Mesodermal cell (in vitro differentiated cells): ENCODE measurements around the gene USP17L10. TPM values are rescaled to one million over a fixed set of nuclear protein-coding genes. Genes with fewer than 3 reads are reported as not detected.
"Not testable (repeated sequence)": the region's sequence is repeated elsewhere in the genome, so short reads cannot be mapped to it uniquely, and the experiment has no call there.

Experiments used
- H3K27ac ChIP-seq: 2 replicates; pipeline ENCODE4 v1.7.0; 2013; ENCODE audit warnings: mild to moderate bottlenecking, low read depth, low read length, moderate library complexity; ENCODE audit not compliant: severe bottlenecking
- H3K36me3 ChIP-seq: 2 replicates; pipeline ENCODE4 v1.7.1; 2013; ENCODE audit warnings: mild to moderate bottlenecking, low read length, moderate library complexity; ENCODE audit not compliant: control insufficient read depth, insufficient read depth
- H3K4me1 ChIP-seq: one replicate; pipeline ENCODE4 v1.7.1; 2013; ENCODE audit warnings: mild to moderate bottlenecking, low read length; ENCODE audit not compliant: insufficient read depth, control insufficient read depth, poor library complexity, severe bottlenecking
- H3K4me3 ChIP-seq: 2 replicates; pipeline ENCODE4 v1.7.0; 2013; ENCODE audit warnings: low read length, control low read depth, mild to moderate bottlenecking; ENCODE audit not compliant: insufficient read depth, poor library complexity, severe bottlenecking; ENCODE audit errors: extremely low read depth
- H3K9me3 ChIP-seq: 2 replicates; pipeline ENCODE4 v1.7.1; 2013; ENCODE audit warnings: mild to moderate bottlenecking, low read length, moderate library complexity; ENCODE audit not compliant: control insufficient read depth
- WGBS, 2 experiments: methylation state at CpG; one replicate each; pipeline ENCODE4 v1.1.5; 2013; ENCODE audit warnings: missing lambda C conversion rate in 2 of 2; ENCODE audit not compliant: insufficient coverage in 2 of 2; 5-methylcytosine and 5-hydroxymethylcytosine counted together
- polyA plus RNA-seq, 2 experiments: library from polyadenylated mRNA; stranded (reverse); fragments of 50-300 nt; gene quantifications; one replicate each; pipeline ENCODE4 v1.2.3, GENCODE V29; 2013

The USP17L10 gene, protein sequence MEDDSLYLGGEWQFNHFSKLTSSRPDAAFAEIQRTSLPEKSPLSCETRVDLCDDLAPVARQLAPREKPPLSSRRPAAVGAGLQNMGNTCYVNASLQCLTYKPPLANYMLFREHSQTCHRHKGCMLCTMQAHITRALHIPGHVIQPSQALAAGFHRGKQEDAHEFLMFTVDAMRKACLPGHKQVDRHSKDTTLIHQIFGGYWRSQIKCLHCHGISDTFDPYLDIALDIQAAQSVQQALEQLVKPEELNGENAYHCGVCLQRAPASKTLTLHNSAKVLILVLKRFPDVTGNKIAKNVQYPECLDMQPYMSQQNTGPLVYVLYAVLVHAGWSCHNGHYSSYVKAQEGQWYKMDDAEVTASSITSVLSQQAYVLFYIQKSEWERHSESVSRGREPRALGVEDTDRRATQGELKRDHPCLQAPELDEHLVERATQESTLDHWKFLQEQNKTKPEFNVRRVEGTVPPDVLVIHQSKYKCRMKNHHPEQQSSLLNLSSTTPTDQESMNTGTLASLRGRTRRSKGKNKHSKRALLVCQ
- not detected for polyA plus RNA-seq (2013, experiment 1 of 2)
- polyA plus RNA-seq (2013, experiment 2 of 2): not detected

DNA sequence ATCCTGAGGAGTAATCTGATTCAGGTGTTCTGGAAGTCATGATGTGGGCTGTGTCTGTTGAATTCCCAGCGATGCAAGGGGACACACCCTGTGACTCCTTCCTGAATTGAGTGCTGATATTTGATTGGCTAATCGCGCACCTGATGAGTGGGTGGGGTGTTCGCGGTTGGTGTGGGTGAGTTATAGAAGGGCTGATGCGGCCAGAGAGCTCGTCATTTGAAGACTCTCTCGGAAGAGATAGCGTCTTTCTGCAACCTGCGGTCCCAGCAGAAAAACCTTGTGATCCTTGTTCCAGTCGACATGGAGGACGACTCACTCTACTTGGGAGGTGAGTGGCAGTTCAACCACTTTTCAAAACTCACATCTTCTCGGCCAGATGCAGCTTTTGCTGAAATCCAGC, at the start of gene USP17L10:
Gene USP17L10, plus strand, starts transcription at position 301 of the 400 bp plus-strand sequence. Its CDS starts 0 bp downstream, at position 301.
- not testable (repeated sequence) for H3K4me1 ChIP-seq, H3K9me3 ChIP-seq, H3K4me3 ChIP-seq, H3K36me3 ChIP-seq, H3K27ac ChIP-seq
- WGBS, 2 experiments: no CpG with 5 or more reads among the region's 13 CpGs

DNA sequence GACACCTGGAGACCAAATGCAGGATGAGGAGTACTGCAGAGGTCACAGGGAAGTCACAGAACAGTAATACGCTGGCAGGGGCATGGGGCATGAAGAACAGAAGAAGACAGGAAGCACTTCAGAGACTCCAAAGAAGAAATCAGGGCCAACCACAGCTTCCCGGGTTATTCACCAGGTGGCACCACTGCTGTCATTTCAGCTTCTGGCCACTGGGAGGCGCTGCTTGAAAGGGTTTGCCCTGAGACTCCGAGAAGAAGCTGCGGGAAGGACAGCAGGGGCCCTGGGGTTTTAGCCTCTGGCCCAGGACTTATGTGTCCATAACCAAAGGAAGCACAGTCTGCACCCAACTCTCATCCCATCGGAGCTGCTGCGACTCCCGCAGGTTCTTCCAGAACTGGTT, 44.5 kb upstream of the USP17L10 start:
- WGBS, 2 experiments: no CpG with 5 or more reads among the region's 8 CpGs
- not testable (repeated sequence) for H3K4me1 ChIP-seq

DNA sequence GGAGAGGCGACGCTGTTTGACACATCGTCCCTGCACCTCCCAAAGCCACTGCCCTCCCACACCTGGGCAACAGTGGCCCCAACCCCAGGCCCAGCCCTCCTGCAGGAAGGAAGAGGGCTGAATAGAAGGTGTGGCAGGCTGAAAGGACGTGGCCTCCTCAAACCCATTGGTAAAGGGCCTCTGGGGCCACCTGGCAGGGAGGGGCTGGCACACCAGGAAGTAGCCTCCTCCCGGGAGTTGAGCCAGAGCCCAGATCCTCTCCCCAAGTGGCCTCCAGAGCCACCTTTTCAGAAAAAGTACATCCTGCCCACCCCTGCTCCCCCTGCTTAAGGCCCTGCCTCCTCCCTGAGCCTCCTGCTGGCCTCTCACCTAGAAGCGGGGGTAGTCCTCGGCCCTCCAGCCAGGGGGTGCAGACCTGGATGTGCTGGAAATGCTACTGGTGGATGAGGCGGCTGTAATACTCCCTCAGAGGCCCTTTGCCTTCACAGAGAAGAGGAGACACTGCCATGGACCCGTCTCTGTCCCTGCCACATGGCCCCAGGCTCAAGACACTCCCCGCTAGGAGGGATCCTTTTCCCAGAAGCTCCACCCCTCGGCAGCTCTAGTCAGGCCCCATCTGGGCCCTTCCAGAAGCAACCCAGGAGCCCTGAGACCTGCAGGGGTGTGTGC, 40.5 kb upstream of the USP17L10 start, which contains the start of gene FAM90A26:
Gene FAM90A26, plus strand, starts transcription at position 619 of the 669 bp plus-strand sequence. CDS start 2,764 bp downstream, outside the sequence.
- H3K4me3 ChIP-seq, H3K36me3 ChIP-seq: not testable (repeated sequence)
- WGBS, 2 experiments: no CpG with 5 or more reads among the region's 11 CpGs

More for the DNA sequence above, 44.5 kb upstream of the USP17L10 start:
- not testable (repeated sequence) for H3K27ac ChIP-seq, H3K36me3 ChIP-seq, H3K9me3 ChIP-seq, H3K4me3 ChIP-seq

DNA sequence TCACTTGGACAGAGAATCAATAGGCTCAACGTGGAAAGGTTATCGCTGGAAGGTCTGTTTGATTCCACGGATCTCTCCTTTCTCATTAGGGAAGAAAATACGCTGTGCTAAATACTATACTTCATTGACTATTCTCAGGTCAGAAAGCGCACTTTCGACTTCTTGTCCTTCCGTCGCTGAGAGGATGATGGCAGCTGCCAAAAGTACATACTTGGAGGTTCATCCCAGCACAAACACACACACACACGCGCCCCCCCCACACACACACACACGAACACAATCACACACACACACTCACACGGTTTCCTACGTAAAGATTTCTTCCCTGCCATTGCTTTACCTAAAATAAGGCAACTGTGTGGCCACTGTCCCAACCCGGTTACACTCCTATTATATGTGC, 4.2 kb downstream of the USP17L10 start:
- 84% methylated on average over 4 of the region's 14 CpGs; no CpG with 5 or more reads in 1 of the 2 experiments for WGBS, 2 experiments
- H3K4me1 ChIP-seq, H3K27ac ChIP-seq, H3K36me3 ChIP-seq, H3K4me3 ChIP-seq, H3K9me3 ChIP-seq: not testable (repeated sequence)

More for the DNA sequence above, 40.5 kb upstream of the USP17L10 start, which contains the start of gene FAM90A26:
- not testable (repeated sequence) for H3K9me3 ChIP-seq, H3K4me1 ChIP-seq, H3K27ac ChIP-seq

DNA sequence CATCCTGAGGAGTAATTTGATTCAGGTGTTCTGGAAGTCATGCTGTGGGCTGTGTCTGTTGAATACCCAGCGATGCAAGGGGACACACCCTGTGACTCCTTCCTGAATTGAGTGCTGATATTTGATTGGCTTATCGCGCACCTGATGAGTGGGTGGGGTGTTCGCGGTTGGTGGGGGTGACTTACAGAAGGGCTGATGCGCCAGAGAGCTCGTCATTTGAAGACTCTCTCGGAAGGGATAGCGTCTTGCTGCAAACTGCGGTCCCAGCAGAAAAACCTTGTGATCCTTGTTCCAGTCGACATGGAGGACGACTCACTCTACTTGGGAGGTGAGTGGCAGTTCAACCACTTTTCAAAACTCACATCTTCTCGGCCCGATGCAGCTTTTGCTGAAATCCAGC, 4.6 kb downstream of the USP17L10 start, which contains the start of gene USP17L11:
Gene USP17L11, plus strand, starts transcription at position 301 of the 400 bp plus-strand sequence. Its CDS starts 0 bp downstream, at position 301.
- not testable (repeated sequence) for H3K4me3 ChIP-seq, H3K9me3 ChIP-seq, H3K36me3 ChIP-seq, H3K27ac ChIP-seq, H3K4me1 ChIP-seq
- no CpG with 5 or more reads among the region's 14 CpGs for WGBS, 2 experiments

DNA sequence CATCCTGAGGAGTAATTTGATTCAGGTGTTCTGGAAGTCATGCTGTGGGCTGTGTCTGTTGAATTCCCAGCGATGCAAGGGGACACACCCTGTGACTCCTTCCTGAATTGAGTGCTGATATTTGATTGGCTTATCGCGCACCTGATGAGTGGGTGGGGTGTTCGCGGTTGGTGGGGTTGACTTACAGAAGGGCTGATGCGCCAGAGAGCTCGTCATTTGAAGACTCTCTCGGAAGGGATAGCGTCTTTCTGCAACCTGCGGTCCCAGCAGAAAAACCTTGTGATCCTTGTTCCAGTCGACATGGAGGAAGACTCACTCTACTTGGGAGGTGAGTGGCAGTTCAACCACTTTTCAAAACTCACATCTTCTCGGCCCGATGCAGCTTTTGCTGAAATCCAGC, 9.4 kb downstream of the USP17L10 start, which contains the start of gene USP17L12:
Gene USP17L12, plus strand, starts transcription at position 301 of the 400 bp plus-strand sequence. Its CDS starts 0 bp downstream, at position 301.
- not testable (repeated sequence) for H3K4me3 ChIP-seq, H3K9me3 ChIP-seq, H3K4me1 ChIP-seq, H3K27ac ChIP-seq, H3K36me3 ChIP-seq
- no CpG with 5 or more reads among the region's 13 CpGs for WGBS, 2 experiments

DNA sequence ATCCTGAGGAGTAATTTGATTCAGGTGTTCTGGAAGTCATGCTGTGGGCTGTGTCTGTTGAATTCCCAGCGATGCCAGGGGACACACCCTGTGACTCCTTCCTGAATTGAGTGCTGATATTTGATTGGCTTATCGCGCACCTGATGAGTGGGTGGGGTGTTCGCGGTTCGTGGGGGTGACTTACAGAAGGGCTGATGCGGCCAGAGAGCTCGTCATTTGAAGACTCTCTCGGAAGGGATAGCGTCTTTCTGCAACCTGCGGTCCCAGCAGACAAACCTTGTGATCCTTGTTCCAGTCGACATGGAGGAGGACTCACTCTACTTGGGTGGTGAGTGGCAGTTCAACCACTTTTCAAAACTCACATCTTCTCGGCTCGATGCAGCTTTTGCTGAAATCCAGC, 14.1 kb downstream of the USP17L10 start, which contains the start of gene USP17L13:
Gene USP17L13, plus strand, starts transcription at position 301 of the 400 bp plus-strand sequence. Its CDS starts 0 bp downstream, at position 301.
- not testable (repeated sequence) for H3K27ac ChIP-seq, H3K4me3 ChIP-seq, H3K9me3 ChIP-seq, H3K4me1 ChIP-seq, H3K36me3 ChIP-seq
- WGBS, 2 experiments: no CpG with 5 or more reads among the region's 14 CpGs

DNA sequence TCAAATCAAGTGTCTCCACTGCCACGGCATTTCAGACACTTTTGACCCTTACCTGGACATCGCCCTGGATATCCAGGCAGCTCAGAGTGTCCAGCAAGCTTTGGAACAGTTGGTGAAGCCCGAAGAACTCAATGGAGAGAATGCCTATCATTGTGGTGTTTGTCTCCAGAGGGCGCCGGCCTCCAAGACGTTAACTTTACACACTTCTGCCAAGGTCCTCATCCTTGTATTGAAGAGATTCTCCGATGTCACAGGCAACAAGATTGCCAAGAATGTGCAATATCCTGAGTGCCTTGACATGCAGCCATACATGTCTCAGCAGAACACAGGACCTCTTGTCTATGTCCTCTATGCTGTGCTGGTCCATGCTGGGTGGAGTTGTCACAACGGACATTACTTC, 19.8 kb downstream of the USP17L10 start:
- H3K9me3 ChIP-seq, H3K36me3 ChIP-seq, H3K4me3 ChIP-seq, H3K4me1 ChIP-seq, H3K27ac ChIP-seq: not testable (repeated sequence)
- no CpG with 5 or more reads among the region's 8 CpGs for WGBS, 2 experiments

DNA sequence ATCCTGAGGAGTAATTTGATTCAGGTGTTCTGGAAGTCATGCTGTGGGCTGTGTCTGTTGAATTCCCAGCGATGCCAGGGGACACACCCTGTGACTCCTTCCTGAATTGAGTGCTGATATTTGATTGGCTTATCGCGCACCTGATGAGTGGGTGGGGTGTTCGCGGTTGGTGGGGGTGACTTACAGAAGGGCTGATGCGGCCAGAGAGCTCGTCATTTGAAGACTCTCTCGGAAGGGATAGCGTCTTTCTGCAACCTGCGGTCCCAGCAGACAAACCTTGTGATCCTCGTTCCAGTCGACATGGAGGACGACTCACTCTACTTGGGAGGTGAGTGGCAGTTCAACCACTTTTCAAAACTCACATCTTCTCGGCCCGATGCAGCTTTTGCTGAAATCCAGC, 23.6 kb downstream of the USP17L10 start, which contains the start of gene USP17L15:
Gene USP17L15, plus strand, starts transcription at position 301 of the 400 bp plus-strand sequence. Its CDS starts 0 bp downstream, at position 301.
- not testable (repeated sequence) for H3K4me1 ChIP-seq, H3K4me3 ChIP-seq, H3K36me3 ChIP-seq, H3K9me3 ChIP-seq, H3K27ac ChIP-seq
- no CpG with 5 or more reads among the region's 15 CpGs for WGBS, 2 experiments

DNA sequence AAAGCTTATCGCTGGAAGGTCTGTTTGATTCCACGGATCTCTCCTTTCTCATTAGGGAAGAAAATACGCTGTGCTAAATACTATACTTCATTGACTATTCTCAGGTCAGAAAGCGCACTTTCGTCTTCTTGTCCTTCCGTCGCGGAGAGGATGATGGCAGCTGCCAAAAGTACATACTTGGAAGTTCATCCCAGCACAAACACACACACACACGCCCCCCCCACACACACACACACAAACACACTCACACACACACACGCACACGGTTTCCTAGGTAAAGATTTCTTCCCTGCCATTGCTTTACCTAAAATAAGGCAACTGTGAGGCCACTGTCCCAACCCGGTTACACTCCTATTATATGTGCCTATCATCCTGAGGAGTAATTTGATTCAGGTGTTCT, 28.0 kb downstream of the USP17L10 start:
- not testable (repeated sequence) for H3K36me3 ChIP-seq, H3K4me1 ChIP-seq, H3K27ac ChIP-seq, H3K9me3 ChIP-seq, H3K4me3 ChIP-seq
- no CpG with 5 or more reads among the region's 12 CpGs for WGBS, 2 experiments
